ENCODE measurements around the gene FABP1. TPM values are rescaled to one million over a fixed set of nuclear protein-coding genes. Genes with fewer than 3 reads are reported as not detected.

The FABP1 gene
- total and polyA plus RNA-seq, 7 donors = 0.52 to 4.5 (median 0.89) TPM; not detected in 2

- no peaks in the 10 kb centered on the region for H3K9me3 ChIP-seq
- TF ChIP-seq CTCF (IDR thresholded peaks at IDR 0.05) = no peak
- DNase-seq = no peak
- ATAC-seq = no peak
- H3K27ac ChIP-seq = no peak overlapping the region
- intact Hi-C loops (cut with DNase I) = no loop called here
- H3K4me1 ChIP-seq = peaks cover 15% of the 10 kb centered on the region
- WGBS, 3 donors = 81 to 87% (median 85%) methylated on average over 8 of the region's 8 CpGs
- no peaks in the 10 kb centered on the region for H3K36me3 ChIP-seq (ENCODE audit: insufficient read depth in 1 of 2, low read depth in 1 of 2)
- H3K4me3 ChIP-seq = no peak overlapping the region
- H3K27me3 ChIP-seq (ENCODE audit: insufficient read depth in 3 of 3, low read length in 2 of 3) = no peaks in the 10 kb centered on the region
These were observed 5.5 kb downstream of the FABP1 start for GRCh38 chr2:88122141-88122884.

DNA sequence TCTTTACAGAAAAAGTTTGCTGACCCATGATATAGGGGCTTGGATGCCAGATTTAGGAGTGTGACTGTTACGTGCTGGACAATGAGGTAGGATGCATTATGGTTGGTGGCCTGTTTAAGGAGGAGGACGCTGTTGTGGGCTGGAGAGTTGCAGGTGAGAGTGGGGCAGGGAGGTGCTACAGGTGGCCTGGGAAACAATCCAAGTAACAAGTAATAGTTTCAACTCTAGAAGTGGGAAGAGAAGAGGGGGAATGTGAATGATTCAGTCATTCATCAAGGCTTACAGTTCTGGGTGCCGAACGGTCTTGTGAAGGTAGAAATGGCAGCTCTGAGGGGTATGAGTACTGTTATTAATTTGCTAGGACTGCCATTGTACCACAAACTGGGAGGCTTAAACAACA is 6.2 kb downstream of the FABP1 start:
- no peaks in the 10 kb centered on the region for H3K9me3 ChIP-seq
- no peak for TF ChIP-seq CTCF (IDR thresholded peaks at IDR 0.05)
- DNase-seq = no peak
- H3K27me3 ChIP-seq (ENCODE audit: insufficient read depth in 3 of 3, low read length in 2 of 3) = no peaks in the 10 kb centered on the region
- H3K27ac ChIP-seq = no peak overlapping the region
- H3K4me1 ChIP-seq = peaks cover 15% of the 10 kb centered on the region
- intact Hi-C loops (cut with DNase I) = no loop called here
- no peak for ATAC-seq
- H3K4me3 ChIP-seq = no peak overlapping the region
- 94 to 99% (median 95%) methylated on average over 4 of the region's 4 CpGs for WGBS, 3 donors
- H3K36me3 ChIP-seq (ENCODE audit: insufficient read depth in 1 of 2, low read depth in 1 of 2) = no peaks in the 10 kb centered on the region

DNA sequence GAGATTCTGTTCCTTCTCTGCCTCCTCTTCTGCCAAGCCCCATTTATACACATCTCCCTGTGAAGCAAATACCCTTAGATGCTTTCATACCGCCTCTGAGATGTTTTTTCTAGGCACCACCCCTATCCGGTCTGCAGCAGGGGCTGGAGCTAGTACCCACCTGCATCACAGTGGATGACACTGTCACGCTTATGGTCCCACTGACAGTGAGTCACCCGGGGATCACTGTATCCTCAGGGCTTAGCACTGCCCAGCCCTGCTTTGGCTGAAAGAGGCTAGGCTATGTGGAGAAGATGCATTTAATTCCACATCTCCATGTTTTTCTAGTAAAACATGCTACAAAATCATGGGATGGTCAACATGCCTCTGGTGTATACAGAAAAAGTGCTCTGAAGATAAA is 9.9 kb downstream of the FABP1 start:
- DNase-seq (no peak), ATAC-seq (peak; percentile 68 to 79 (median 74))
- WGBS, 3 donors = 44 to 65% (median 50%) methylated on average over 4 of the region's 4 CpGs
- Histone ChIP-seq H3K4me3 (no peak overlapping the region), H3K9me3 (no peaks in the 10 kb centered on the region), H3K27me3 (ENCODE audit: insufficient read depth in 3 of 3, low read length in 2 of 3) (no peaks in the 10 kb centered on the region), H3K27ac (no peak overlapping the region), H3K36me3 (ENCODE audit: insufficient read depth in 1 of 2, low read depth in 1 of 2) (peaks cover 0 to 15% of the 10 kb centered on the region in 2 donors), H3K4me1 (peaks cover 23% of the 10 kb centered on the region)
- TF ChIP-seq CTCF (IDR thresholded peaks at IDR 0.05) = no peak
- intact Hi-C loops (cut with DNase I) = no loop called here

DNA sequence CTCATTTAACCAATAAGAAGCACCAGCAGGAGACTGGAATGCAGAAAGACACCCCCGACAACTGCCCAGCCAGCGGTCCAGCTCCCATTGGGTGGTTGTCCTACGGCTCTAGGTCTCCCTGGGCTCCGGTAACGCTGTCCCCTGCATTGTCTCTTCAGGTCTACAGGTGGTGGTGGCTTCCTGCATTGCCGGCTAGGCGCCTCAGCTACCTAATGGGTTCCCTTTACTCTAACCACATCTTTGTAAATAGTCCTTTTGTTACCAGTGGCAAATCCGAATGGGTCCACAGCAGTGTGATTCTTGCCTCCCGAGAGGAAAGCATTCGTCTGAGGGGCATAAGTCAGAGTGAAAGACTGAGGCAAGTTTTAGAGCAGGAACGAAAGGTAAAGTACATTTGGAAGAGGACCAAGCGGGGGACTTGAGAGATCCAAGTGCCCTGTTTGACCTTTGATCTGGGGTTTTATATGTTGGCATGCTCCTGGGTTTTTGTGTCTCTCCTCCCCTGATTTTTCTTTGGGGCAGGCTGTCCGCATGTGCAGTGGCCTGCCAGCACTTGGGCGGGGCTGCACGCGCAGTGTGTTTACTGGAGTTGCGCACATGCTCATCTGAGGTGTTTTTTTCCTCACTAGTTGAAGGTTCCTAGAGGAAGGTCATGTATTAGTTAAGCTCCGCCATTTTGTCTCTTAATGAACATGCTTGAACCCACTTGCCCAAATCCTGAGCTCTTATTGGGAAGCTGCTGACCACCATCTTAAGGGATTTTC is 11.0 kb downstream of the FABP1 start:
- Histone ChIP-seq H3K27ac (no peak overlapping the region), H3K36me3 (ENCODE audit: insufficient read depth in 1 of 2, low read depth in 1 of 2) (peaks cover 0 to 26% of the 10 kb centered on the region in 2 donors), H3K4me1 (peaks cover 23% of the 10 kb centered on the region), H3K27me3 (ENCODE audit: insufficient read depth in 3 of 3, low read length in 2 of 3) (no peaks in the 10 kb centered on the region), H3K4me3 (no peak overlapping the region), H3K9me3 (no peaks in the 10 kb centered on the region)
- TF ChIP-seq CTCF (IDR thresholded peaks at IDR 0.05) = no peak
- no peak for DNase-seq
- intact Hi-C loops (cut with DNase I) = no loop called here
- no peak for ATAC-seq
- WGBS, 3 donors = 93 to 96% (median 94%) methylated on average over 18 of the region's 18 CpGs
